ENCODE data around the gene ALDH16A1. TPM values are rescaled to one million over a fixed set of nuclear protein-coding genes. Genes with fewer than 3 reads are reported as not detected.
A peak's percentile ranks its signal among the peaks of the same experiment; 100 is the strongest.

Gene ALDH16A1
- total RNA-seq, 2 donors from 2014 or later: 22.6 to 57.9 TPM

DNA sequence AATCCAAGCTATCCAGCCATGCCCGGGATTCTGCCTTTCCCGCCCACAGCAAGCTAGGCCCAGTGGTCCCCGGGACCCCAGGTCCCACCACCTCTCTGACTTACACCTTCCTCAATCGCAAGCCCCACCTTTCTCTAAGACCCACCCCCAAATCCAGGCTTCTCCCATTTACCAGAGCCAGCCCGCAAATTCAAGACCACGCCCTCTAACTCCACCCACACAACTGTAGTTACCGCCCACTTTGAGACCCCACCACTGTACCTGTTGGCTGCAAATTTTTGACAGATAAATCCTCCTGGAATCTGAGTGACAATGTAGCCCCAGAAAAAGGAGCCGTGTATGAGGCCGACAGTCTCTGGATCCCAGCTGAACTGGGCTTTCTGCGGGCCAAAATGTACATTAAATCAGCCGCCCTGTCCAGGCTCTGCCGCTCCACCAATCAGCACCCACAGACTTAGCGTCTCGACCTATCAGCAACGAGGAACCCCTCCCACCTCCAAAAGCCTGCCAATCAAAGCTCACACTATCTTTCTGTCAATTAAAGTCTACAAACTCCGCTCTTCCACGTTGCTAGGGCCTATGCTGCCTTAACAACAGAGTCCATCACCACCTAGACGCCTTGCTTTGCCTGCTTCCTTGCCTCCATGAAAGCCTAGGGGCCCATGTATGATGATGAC is 18.0 kb upstream of the ALDH16A1 start:
- no peak for DNase-seq
- no peaks in the 10 kb centered on the region for H3K9me3 ChIP-seq
- H3K4me1 ChIP-seq: no peaks in the 10 kb centered on the region
- peaks cover 61% of the 10 kb centered on the region for H3K27me3 ChIP-seq
- TF ChIP-seq, protein P1, sequence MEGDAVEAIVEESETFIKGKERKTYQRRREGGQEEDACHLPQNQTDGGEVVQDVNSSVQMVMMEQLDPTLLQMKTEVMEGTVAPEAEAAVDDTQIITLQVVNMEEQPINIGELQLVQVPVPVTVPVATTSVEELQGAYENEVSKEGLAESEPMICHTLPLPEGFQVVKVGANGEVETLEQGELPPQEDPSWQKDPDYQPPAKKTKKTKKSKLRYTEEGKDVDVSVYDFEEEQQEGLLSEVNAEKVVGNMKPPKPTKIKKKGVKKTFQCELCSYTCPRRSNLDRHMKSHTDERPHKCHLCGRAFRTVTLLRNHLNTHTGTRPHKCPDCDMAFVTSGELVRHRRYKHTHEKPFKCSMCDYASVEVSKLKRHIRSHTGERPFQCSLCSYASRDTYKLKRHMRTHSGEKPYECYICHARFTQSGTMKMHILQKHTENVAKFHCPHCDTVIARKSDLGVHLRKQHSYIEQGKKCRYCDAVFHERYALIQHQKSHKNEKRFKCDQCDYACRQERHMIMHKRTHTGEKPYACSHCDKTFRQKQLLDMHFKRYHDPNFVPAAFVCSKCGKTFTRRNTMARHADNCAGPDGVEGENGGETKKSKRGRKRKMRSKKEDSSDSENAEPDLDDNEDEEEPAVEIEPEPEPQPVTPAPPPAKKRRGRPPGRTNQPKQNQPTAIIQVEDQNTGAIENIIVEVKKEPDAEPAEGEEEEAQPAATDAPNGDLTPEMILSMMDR (IDR thresholded peaks at IDR 0.05): no peak
- H3K9ac ChIP-seq (ENCODE audit: low read depth in 2 of 2, low read length in 2 of 2): no peak overlapping the region
- H3K4me3 ChIP-seq: no peak overlapping the region
- H3K27ac ChIP-seq: no peak overlapping the region
- intact Hi-C loops (cut with DNase I): no loop called here
- H3K36me3 ChIP-seq: no peaks in the 10 kb centered on the region

DNA sequence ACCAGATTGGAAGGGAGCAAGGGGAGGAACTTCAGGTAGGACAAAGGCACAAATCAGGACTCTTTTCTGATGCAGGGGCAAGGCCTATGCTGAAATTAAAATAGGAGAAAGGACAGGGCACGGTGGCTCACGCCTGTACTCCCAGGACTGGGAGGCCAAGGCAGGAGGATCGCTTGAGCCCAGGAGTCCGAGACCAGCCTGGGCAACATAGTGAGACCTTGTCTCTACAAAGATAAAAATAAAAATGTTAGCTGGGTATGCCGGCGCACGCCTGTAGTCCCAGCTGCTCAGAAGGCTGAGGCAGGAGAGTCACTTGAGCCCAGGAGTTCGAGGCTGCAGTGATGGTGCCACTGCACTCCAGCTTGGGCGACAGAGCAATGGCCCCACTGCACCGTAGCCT is 17.4 kb upstream of the ALDH16A1 start:
- H3K27me3 ChIP-seq: peaks cover 67% of the 10 kb centered on the region
- no peak overlapping the region for H3K9ac ChIP-seq (ENCODE audit: low read depth in 2 of 2, low read length in 2 of 2)
- no peak overlapping the region for H3K4me3 ChIP-seq
- H3K9me3 ChIP-seq: no peaks in the 10 kb centered on the region
- H3K36me3 ChIP-seq: no peaks in the 10 kb centered on the region
- TF ChIP-seq, protein P1 (IDR thresholded peaks at IDR 0.05): no peak
- DNase-seq: no peak
- intact Hi-C loops (cut with DNase I): no loop called here
- H3K27ac ChIP-seq: no peak overlapping the region
- no peaks in the 10 kb centered on the region for H3K4me1 ChIP-seq

DNA sequence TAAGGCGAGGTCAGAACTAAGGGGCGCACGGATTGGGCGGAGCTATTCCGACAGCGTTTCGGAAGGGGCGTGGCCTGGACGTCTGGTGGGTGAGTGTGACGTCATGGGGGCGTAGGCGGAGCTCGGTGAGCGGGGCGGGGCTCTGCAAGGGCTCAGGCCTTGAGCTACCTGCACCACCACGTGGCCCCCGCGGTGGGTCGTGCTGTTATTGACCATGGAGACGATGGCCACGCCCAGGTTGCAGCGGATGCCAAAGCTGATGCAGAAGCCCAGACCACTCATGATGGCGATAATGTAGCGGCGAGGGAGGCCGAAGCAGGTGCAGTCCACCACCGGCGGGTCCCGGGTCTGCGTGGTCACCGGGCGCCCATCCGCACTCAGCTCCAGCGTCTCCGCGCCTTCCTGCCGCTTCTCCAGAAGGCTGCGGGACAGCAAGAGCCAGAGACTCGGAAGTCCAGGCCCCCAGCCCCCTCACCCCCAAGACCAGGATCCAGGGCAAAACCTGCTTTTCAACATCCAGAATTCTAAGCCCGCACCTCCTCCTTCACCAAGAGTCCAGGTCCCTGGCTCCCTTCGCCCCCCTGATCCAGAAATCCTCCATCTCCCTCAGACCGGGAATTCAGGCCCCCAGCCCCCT is 16.5 kb upstream of the ALDH16A1 start:
- H3K4me1 ChIP-seq: no peaks in the 10 kb centered on the region
- H3K27ac ChIP-seq: no peak overlapping the region
- no peaks in the 10 kb centered on the region for H3K9me3 ChIP-seq
- no peaks in the 10 kb centered on the region for H3K36me3 ChIP-seq
- intact Hi-C loops (cut with DNase I): no loop called here
- TF ChIP-seq, protein P1 (IDR thresholded peaks at IDR 0.05): no peak
- H3K4me3 ChIP-seq: no peak overlapping the region
- H3K27me3 ChIP-seq: peaks cover 66% of the 10 kb centered on the region
- peak; percentile 38 for DNase-seq
- no peak overlapping the region for H3K9ac ChIP-seq (ENCODE audit: low read depth in 2 of 2, low read length in 2 of 2)

DNA sequence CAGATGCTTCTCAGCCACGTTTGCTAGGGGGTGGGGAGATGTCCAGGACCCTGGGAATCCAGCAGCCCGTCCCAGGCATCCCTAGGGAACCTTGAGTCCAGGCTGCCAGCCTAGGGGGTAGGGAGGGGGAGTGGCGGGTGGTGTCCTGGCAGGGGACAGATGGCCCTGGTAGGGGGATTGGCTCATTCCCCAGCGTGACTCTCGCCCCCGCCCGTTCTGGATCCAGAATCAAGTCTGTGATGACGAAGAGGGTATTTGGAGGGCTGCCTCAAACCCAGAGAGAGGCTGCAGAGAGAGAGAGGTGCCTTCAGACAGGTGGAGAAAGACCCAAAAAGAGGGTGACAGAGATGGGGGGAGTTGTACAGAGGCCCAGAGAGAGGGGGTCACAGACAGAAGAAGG is 15.8 kb upstream of the ALDH16A1 start:
- Histone ChIP-seq H3K4me1 (no peaks in the 10 kb centered on the region), H3K27me3 (peaks cover 62% of the 10 kb centered on the region), H3K4me3 (no peak overlapping the region), H3K9ac (ENCODE audit: low read depth in 2 of 2, low read length in 2 of 2) (no peak overlapping the region), H3K27ac (no peak overlapping the region), H3K9me3 (no peaks in the 10 kb centered on the region), H3K36me3 (no peaks in the 10 kb centered on the region)
- no peak for DNase-seq
- intact Hi-C loops (cut with DNase I): no loop called here
- TF ChIP-seq, protein P1 (IDR thresholded peaks at IDR 0.05): no peak

DNA sequence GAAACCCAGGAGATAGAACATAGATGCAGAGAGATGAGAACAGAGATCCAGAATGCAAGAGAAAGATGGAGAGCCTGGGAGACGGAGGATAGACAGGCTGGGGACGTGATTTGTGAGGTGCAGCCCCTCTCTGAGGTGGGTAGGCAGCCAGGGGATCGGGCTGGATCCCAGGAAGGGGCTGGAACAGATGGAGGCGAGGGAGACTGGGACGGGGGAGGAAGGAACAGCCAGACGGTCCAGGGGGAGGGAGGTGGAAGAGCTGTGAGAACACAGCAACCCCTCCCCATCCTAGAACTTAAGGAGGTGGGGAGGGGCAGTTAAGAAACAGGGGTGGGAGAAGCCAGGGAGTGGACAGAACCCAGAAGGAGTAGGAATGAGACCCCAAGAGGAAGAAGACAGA is 14.8 kb upstream of the ALDH16A1 start:
- peaks cover 51% of the 10 kb centered on the region for H3K27me3 ChIP-seq
- no peak overlapping the region for H3K27ac ChIP-seq
- no peak for DNase-seq
- no peaks in the 10 kb centered on the region for H3K9me3 ChIP-seq
- no peak overlapping the region for H3K4me3 ChIP-seq
- TF ChIP-seq, protein P1 (IDR thresholded peaks at IDR 0.05): no peak
- no peaks in the 10 kb centered on the region for H3K4me1 ChIP-seq
- H3K36me3 ChIP-seq: no peaks in the 10 kb centered on the region
- H3K9ac ChIP-seq (ENCODE audit: low read depth in 2 of 2, low read length in 2 of 2): no peak overlapping the region
- intact Hi-C loops (cut with DNase I): no loop called here

Data from colonic mucosa (tissue), 4 donors.